Immature natural killer cell (primary cell): Measurements from ENCODE around the gene CHRNB4. TPM values are rescaled to one million over a fixed set of nuclear protein-coding genes. Genes with fewer than 3 reads are reported as not detected.
A peak's percentile ranks its signal among the peaks of the same experiment; 100 is the strongest.
"Not testable (repeated sequence)": the region's sequence is repeated elsewhere in the genome, so short reads cannot be mapped to it uniquely, and the experiment has no call there.

Experiments used
- DNase-seq, 3 donors: peaks; one replicate each; pipeline ENCODE4 v3.0.0; 2022; ENCODE audit warnings: mixed read lengths in 1 of 3
- H3K27ac Mint-ChIP-seq, 6 donors: one replicate each; pipeline ENCODE4 v1.8.0; 2020; ENCODE audit warnings: mixed read lengths in 6 of 6, mild to moderate bottlenecking in 5 of 6, inconsistent platforms in 4 of 6, moderate library complexity in 3 of 6
- H3K27me3 Mint-ChIP-seq, 3 donors: one replicate each; pipeline ENCODE4 v1.8.0; 2020 to 2021; ENCODE audit warnings: low read depth in 3 of 3, mild to moderate bottlenecking in 3 of 3, mixed read lengths in 3 of 3, moderate library complexity in 3 of 3, inconsistent platforms in 1 of 3
- H3K36me3 Mint-ChIP-seq, 3 donors: one replicate each; pipeline ENCODE4 v1.8.0; 2020; ENCODE audit warnings: mixed read lengths in 3 of 3, inconsistent platforms in 2 of 3, mild to moderate bottlenecking in 2 of 3
- H3K4me1 Mint-ChIP-seq, 2 donors: one replicate each; pipeline ENCODE4 v1.8.0; 2020; ENCODE audit warnings: inconsistent platforms in 2 of 2, mild to moderate bottlenecking in 2 of 2, mixed read lengths in 2 of 2, moderate library complexity in 1 of 2
- H3K4me3 Mint-ChIP-seq, 5 donors: one replicate each; pipeline ENCODE4 v1.8.0; 2020; ENCODE audit warnings: mild to moderate bottlenecking in 5 of 5, mixed read lengths in 5 of 5, inconsistent platforms in 3 of 5, moderate library complexity in 3 of 5
- H3K9me3 Mint-ChIP-seq, 6 donors: one replicate each; pipeline ENCODE4 v1.8.0; 2020; ENCODE audit warnings: mild to moderate bottlenecking in 6 of 6, mixed read lengths in 6 of 6, inconsistent platforms in 4 of 6, moderate library complexity in 3 of 6
- polyA plus RNA-seq, 3 donors: library from polyadenylated mRNA; unstranded; fragments of 300-500 nt; fragmentation: Illumina TruSeq; gene quantifications; one replicate each; pipeline ENCODE4 v1.2.3, GENCODE V29; 2021

CHRNB4 gene
- polyA plus RNA-seq, 3 donors from 2014 or later, result not detected

GRCh38 chr15:78621810-78622402 is 19.1 kb downstream of the CHRNB4 start:
- Mint-ChIP-seq H3K4me3 (no peak overlapping the region), H3K27me3 (peaks cover 5 to 30% (median 8%) of the 10 kb centered on the region in 3 donors)

DNA sequence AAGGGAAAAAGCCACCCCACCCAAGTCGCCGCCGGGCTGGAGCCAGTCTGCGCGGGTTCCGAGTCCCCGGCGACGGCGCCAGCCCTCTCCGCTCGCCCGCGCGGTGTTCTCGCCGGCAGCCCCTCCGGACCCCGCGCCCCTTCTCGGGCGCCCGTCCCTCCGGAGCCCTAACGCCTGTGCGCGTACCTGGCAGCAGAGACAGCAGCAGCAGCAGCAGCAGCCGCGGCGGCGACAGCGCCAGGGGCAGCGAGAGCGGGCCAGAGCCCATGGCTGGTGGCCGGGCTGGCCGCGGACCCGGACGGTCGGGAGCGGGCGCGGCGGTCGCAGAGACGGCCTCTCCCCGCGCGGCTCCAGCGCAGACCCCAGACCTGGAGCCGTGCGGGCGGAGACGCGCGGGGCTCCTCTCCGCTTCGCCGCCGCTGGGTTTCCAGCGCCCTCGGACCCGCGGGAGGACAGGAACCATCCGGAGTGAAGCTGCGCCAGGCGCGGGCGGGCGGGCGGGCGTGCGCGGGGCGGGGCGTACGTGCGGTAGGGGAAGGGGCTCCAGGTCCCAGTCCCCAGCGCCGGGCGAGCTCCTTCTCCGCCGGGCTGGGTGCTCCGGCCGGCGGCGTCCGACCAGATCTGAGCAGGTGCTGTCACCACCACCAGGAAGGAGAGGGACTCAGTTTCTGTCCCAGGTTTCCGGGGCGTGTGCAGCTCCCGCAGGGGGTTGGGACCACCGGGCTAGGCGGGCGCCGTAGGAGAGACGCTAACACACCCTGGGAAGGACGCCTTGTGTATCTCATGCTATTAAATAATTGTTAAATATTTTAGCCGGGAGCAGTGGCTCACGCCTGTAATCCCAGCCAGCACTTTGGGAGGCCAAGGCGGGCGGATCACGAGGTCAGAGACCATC is 20.2 kb downstream of the CHRNB4 start, which contains the start of gene CHRNA3:
Gene CHRNA3 (minus strand): TSS at position 470 of the 895 bp plus-strand sequence. CDS start 202 bp downstream, at position 268.
- no peak within 1 kb of the TSS for H3K27ac Mint-ChIP-seq
- H3K4me3 Mint-ChIP-seq, result no peak within 1 kb of the TSS
- no peak for DNase-seq
- H3K4me1 Mint-ChIP-seq, result peaks cover 0 to 1% of the 10 kb centered on the region in 2 donors
- H3K9me3 Mint-ChIP-seq, result no peaks in the 10 kb centered on the region
- H3K36me3 Mint-ChIP-seq, result no peaks in the 10 kb centered on the region
- H3K27me3 Mint-ChIP-seq, result peaks cover 5 to 25% (median 8%) of the 10 kb centered on the region in 3 donors

More at GRCh38 chr15:78621810-78622402, 19.1 kb downstream of the CHRNB4 start:
- no peaks in the 10 kb centered on the region for H3K36me3 Mint-ChIP-seq
- H3K9me3 Mint-ChIP-seq, result no peaks in the 10 kb centered on the region
- peaks cover 0 to 1% of the 10 kb centered on the region in 2 donors for H3K4me1 Mint-ChIP-seq
- no peak for DNase-seq
- no peak overlapping the region for H3K27ac Mint-ChIP-seq

DNA sequence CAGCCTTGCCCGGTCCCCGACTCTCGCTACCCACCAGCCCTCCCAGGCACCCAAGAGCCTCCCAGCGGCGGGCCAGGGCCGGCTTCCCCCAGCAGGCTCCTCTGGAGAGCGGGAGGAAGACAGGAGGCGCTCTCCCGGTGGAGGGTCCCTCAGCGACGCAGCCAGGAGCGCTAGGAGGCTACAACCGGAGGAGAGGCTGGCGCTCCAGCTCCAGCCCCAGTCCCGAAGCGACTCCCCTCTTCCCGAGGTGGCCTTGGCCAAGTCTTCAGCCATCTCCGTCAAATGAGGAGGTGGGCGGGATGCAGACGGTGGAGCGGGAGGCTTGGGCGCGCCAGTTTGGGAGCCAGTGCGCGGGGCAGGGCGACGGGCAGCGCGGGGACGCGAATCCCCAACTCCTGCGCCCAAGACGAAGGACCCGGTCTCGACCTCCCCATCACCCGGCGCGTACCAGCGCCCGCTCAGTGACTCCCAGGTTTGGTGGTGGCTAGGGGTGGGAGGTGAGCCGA is 20.9 kb downstream of the CHRNB4 start:
- Mint-ChIP-seq H3K36me3 (no peaks in the 10 kb centered on the region), H3K4me3 (no peak overlapping the region), H3K27ac (no peak overlapping the region), H3K4me1 (peaks cover 0 to 1% of the 10 kb centered on the region in 2 donors), H3K27me3 (peaks cover 5 to 25% (median 8%) of the 10 kb centered on the region in 3 donors), H3K9me3 (no peaks in the 10 kb centered on the region)
- no peak for DNase-seq

- no peaks in the 10 kb centered on the region for H3K9me3 Mint-ChIP-seq
- DNase-seq, result no peak
- peaks cover 5 to 25% (median 8%) of the 10 kb centered on the region in 3 donors for H3K27me3 Mint-ChIP-seq
- peak overlapping the region in 1 of 5 donors; percentile 38 for H3K4me3 Mint-ChIP-seq
- H3K4me1 Mint-ChIP-seq, result peaks cover 0 to 1% of the 10 kb centered on the region in 2 donors
- H3K27ac Mint-ChIP-seq, result no peak overlapping the region
- no peaks in the 10 kb centered on the region for H3K36me3 Mint-ChIP-seq
Measured at GRCh38 chr15:78619022-78619950, 21.7 kb downstream of the CHRNB4 start.

DNA sequence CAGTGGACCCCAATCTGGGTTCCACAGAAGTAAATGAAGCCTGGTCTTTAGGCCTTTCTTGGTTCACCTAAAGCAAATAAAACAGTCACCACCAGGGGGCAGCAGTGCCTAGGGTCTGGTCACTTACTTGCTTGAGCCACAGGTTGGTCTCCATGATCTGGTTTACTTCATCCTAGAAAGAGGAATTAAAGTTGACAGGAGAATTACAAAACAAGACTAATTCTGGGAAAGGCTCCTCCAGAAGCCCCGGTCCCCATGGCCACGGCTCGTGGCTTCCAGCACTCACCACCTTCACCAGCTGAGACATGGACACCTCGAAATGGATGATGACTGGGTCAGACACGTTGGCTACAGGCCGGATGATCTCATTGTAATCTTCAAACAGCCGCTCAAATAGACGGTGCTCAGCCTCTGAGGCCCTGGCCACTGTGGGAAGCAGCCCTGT is 22.5 kb downstream of the CHRNB4 start:
- no peak overlapping the region for H3K27ac Mint-ChIP-seq
- H3K9me3 Mint-ChIP-seq, result no peaks in the 10 kb centered on the region
- peaks cover 5 to 22% (median 8%) of the 10 kb centered on the region in 3 donors for H3K27me3 Mint-ChIP-seq
- peak overlapping the region in 1 of 5 donors; percentile 38 for H3K4me3 Mint-ChIP-seq
- H3K4me1 Mint-ChIP-seq, result peaks cover 0 to 1% of the 10 kb centered on the region in 2 donors
- peak; percentile 59 to 70 (median 63) for DNase-seq
- no peaks in the 10 kb centered on the region for H3K36me3 Mint-ChIP-seq

GRCh38 chr15:78618064-78618463 is 22.9 kb downstream of the CHRNB4 start:
- Mint-ChIP-seq H3K36me3 (no peaks in the 10 kb centered on the region), H3K27ac (no peak overlapping the region), H3K27me3 (peaks cover 5 to 22% (median 8%) of the 10 kb centered on the region in 3 donors), H3K4me3 (no peak overlapping the region), H3K9me3 (no peaks in the 10 kb centered on the region), H3K4me1 (peaks cover 0 to 1% of the 10 kb centered on the region in 2 donors)
- no peak for DNase-seq

- H3K9me3 Mint-ChIP-seq, result no peaks in the 10 kb centered on the region
- H3K27ac Mint-ChIP-seq, result no peak overlapping the region
- H3K36me3 Mint-ChIP-seq, result no peaks in the 10 kb centered on the region
- peaks cover 5 to 19% (median 8%) of the 10 kb centered on the region in 3 donors for H3K27me3 Mint-ChIP-seq
- no peak overlapping the region for H3K4me3 Mint-ChIP-seq
- peaks cover 0 to 1% of the 10 kb centered on the region in 2 donors for H3K4me1 Mint-ChIP-seq
- no peak for DNase-seq
Measured at GRCh38 chr15:78617516-78617915, 23.5 kb downstream of the CHRNB4 start.

DNA sequence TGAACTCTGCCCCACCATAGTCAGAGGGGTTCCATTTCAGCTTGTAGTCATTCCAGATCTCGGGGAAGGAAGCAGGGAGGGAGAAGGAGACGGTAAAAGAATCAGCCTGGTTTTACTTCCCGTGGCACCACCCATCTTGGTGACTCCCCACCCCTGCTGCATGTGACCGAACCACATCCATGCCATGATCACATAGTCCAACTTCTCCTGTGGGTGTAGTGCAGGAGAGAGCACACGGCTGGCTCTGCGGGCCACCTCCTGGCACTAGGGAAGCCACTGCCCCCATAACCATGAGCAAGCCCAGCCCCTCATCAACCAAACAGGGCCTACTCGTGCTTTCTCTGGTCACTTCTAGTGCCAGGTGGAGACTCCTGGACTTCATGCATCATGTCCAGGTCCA is 23.9 kb downstream of the CHRNB4 start:
- Mint-ChIP-seq H3K27ac (no peak overlapping the region), H3K4me3 (no peak overlapping the region)
- no peak for DNase-seq

GRCh38 chr15:78616506-78616905 is 24.5 kb downstream of the CHRNB4 start:
- Mint-ChIP-seq H3K27ac (no peak overlapping the region), H3K36me3 (no peaks in the 10 kb centered on the region), H3K4me3 (no peak overlapping the region), H3K4me1 (peaks cover 0 to 1% of the 10 kb centered on the region in 2 donors), H3K27me3 (peaks cover 5 to 13% (median 6%) of the 10 kb centered on the region in 3 donors), H3K9me3 (no peaks in the 10 kb centered on the region)
- no peak for DNase-seq

More for the DNA sequence above, 23.9 kb downstream of the CHRNB4 start:
- Mint-ChIP-seq H3K27me3 (peaks cover 5 to 16% (median 8%) of the 10 kb centered on the region in 3 donors), H3K36me3 (no peaks in the 10 kb centered on the region), H3K9me3 (no peaks in the 10 kb centered on the region), H3K4me1 (peaks cover 0 to 1% of the 10 kb centered on the region in 2 donors)

GRCh38 chr15:78615151-78615589 is 25.8 kb downstream of the CHRNB4 start:
- Mint-ChIP-seq H3K9me3 (no peaks in the 10 kb centered on the region), H3K36me3 (no peaks in the 10 kb centered on the region), H3K27me3 (peaks cover 5 to 9% (median 5%) of the 10 kb centered on the region in 3 donors), H3K4me1 (peaks cover 0 to 1% of the 10 kb centered on the region in 2 donors), H3K27ac (no peak overlapping the region), H3K4me3 (no peak overlapping the region)
- no peak for DNase-seq

- no peaks in the 10 kb centered on the region for H3K9me3 Mint-ChIP-seq
- H3K27me3 Mint-ChIP-seq, result peaks cover 2 to 13% (median 5%) of the 10 kb centered on the region in 3 donors
- no peak overlapping the region for H3K27ac Mint-ChIP-seq
- H3K4me3 Mint-ChIP-seq, result no peak overlapping the region
- H3K4me1 Mint-ChIP-seq, result peaks cover 0 to 1% of the 10 kb centered on the region in 2 donors
- no peak for DNase-seq
- no peaks in the 10 kb centered on the region for H3K36me3 Mint-ChIP-seq
Measured at GRCh38 chr15:78614021-78614420, 27.0 kb downstream of the CHRNB4 start.

DNA sequence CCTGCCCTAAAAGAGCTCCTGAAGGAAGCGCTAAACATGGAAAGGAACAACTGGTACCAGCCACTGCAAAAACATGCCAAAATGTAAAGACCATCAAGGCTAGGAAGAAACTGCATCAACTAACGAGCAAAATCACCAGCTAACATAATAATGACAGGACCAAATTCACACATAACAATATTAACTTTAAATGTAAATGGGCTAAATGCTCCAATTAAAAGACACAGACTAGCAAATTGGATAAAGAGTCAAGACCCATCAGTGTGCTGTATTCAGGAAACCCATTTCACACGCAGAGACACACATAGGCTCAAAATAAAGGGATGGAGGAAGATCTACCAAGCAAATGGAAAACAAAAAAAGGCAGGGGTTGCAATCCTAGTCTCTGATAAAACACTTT is 31.5 kb downstream of the CHRNB4 start:
- H3K9me3 Mint-ChIP-seq, H3K36me3 Mint-ChIP-seq: not testable (repeated sequence)

DNA sequence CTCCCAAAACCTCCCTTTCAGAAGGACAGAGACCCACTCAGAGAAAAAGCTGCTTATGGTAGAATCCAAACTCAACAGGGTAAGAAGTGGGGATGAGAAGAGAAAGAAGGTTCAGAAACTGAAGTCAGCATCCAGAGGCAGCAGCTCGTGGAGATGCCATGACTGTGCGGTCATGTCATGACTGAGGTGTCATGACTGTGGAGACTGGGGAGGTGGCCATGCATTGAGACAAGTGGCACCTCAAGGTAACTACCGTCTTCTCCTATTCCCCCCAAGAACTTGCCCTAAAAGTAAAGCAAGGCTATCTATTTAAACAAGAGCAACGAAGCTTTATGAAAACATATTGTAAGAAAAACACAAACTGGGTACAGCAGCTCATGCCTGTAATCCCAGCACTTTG is 35.3 kb downstream of the CHRNB4 start:
- peaks cover 3 to 20% (median 7%) of the 10 kb centered on the region in 3 donors for H3K27me3 Mint-ChIP-seq
- H3K4me3 Mint-ChIP-seq, result no peak overlapping the region
- H3K4me1 Mint-ChIP-seq, result no peaks in the 10 kb centered on the region
- no peaks in the 10 kb centered on the region for H3K9me3 Mint-ChIP-seq
- DNase-seq, result no peak
- H3K27ac Mint-ChIP-seq, result no peak overlapping the region
- H3K36me3 Mint-ChIP-seq, result no peaks in the 10 kb centered on the region

More for the DNA sequence above, 31.5 kb downstream of the CHRNB4 start:
- not testable (repeated sequence) for H3K27ac Mint-ChIP-seq, H3K4me3 Mint-ChIP-seq, DNase-seq, H3K4me1 Mint-ChIP-seq
- H3K27me3 Mint-ChIP-seq, result peaks cover 1 to 17% (median 7%) of the 10 kb centered on the region in 3 donors
